Aorta (tissue), 5 donors: Measurements from ENCODE around the gene DHRS13. TPM values are rescaled to one million over a fixed set of nuclear protein-coding genes. Genes with fewer than 3 reads are reported as not detected.
A peak's percentile ranks its signal among the peaks of the same experiment; 100 is the strongest.
"Not testable (repeated sequence)": the region's sequence is repeated elsewhere in the genome, so short reads cannot be mapped to it uniquely, and the experiment has no call there.

Experiments
- ATAC-seq: fragments of 200-7000 bp; cut with Tn5 transposase; one replicate; pipeline ENCODE4 v1.9.1; 2022; ENCODE audit warnings: moderate library complexity; ENCODE audit not compliant: low FRiP score
- DNase-seq, 2 donors: peaks; one replicate each; pipeline ENCODE4 v3.0.0-alpha.2; 2020
- H3K27ac ChIP-seq, 2 donors: one replicate each; pipeline ENCODE4 v1.5.1; 2013; ENCODE audit warnings: low read length in 2 of 2, mild to moderate bottlenecking in 2 of 2, moderate library complexity in 2 of 2, control low read depth in 1 of 2, inconsistent platforms in 1 of 2, low read depth in 1 of 2
- H3K27me3 ChIP-seq, 2 donors: one replicate each; pipeline ENCODE4 v1.6.1; 2013; ENCODE audit warnings: control low read depth in 1 of 2, low read length in 1 of 2, mild to moderate bottlenecking in 1 of 2, moderate library complexity in 1 of 2; ENCODE audit not compliant: insufficient read depth in 2 of 2, control insufficient read depth in 1 of 2
- H3K36me3 ChIP-seq, 2 donors: one replicate each; pipeline ENCODE4 v1.6.1; 2013; ENCODE audit warnings: control low read depth in 1 of 2, low read length in 1 of 2, mild to moderate bottlenecking in 1 of 2; ENCODE audit not compliant: insufficient read depth in 2 of 2, control insufficient read depth in 1 of 2
- H3K4me1 ChIP-seq, 2 donors: one replicate each; pipeline ENCODE4 v1.6.1; 2013; ENCODE audit warnings: low read length in 2 of 2, control low read depth in 1 of 2, mild to moderate bottlenecking in 1 of 2, moderate library complexity in 1 of 2; ENCODE audit not compliant: insufficient read depth in 2 of 2, control insufficient read depth in 1 of 2
- H3K4me3 ChIP-seq, 2 donors: one replicate each; pipeline ENCODE4 v1.5.1; 2013; ENCODE audit warnings: low read length in 2 of 2, control low read depth in 1 of 2, mild to moderate bottlenecking in 1 of 2
- H3K9me3 ChIP-seq: one replicate; pipeline ENCODE4 v1.6.1; 2013; ENCODE audit warnings: mild to moderate bottlenecking, low read length; ENCODE audit not compliant: control insufficient read depth
- WGBS, 2 donors: extraction: QIAGEN DNeasy Blood & Tissue Kit; methylation state at CpG; one replicate each; pipeline ENCODE4 v1.1.7; 2013; 5-methylcytosine and 5-hydroxymethylcytosine counted together
- intact Hi-C, 2 donors: fragments of 100-400 bp; cut with DNase I; formaldehyde crosslinking; loops; one replicate each; pipeline versions ENCODE4 v1.14.2 to v1.15.0; 2022
- polyA plus RNA-seq, 2 donors: library from polyadenylated mRNA; stranded (reverse); fragments of 200-250 nt; gene quantifications; one replicate each; pipeline ENCODE4 v1.2.3, GENCODE V29; 2013
- total RNA-seq, 2 donors: library from RNA; stranded (reverse); fragmentation: NEBNext Ultra II Directional; extraction: Animal tissue kit (Norgen Biotek cat#: 25700); gene quantifications; one replicate each; pipeline ENCODE4 v1.2.1, GENCODE V29; 2021
- donor health status: healthy with polysubstance abuse.
- donor health status: Bipolar disorder and iron deficiency.
- donor health status: DM: no; HTN: no; CAD: no.
- donor health status: DM: no; HTN: no; CAD: no.
- donor health status: DM: yes; HTN: yes; CAD: no.

The DHRS13 gene
- total and polyA plus RNA-seq, 4 donors = 0.75 to 6.1 (median 3.5) TPM

DNA sequence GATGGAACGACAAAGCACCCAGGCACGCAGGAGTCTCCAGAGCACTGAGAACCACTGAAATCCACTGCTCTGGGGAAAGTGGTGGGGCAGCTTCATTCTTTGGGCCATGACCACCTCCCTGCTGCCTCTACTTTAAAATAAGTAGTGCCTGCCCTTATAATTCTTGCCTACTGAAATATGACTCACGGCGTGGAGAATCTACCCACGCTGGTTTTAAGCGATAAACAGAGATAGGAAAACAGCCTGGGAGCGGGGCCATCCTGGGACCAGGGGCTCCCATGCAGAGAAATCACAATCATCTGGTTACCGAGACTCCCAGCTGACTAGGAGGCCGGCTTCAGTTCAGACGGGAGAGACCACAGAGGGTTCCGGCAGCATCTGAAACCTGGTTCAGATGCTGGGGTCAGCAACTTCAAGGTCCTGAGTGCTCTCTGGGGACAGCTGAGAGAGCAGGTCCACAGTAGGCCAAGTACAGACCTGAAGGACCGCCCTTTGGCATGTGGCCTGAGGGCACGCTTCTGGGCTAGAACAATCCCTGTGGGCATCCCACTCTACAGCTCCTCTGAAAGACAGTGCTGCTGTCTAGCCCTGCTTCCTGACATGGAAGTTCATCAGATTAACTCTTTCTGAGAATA lies 8.6 kb upstream of the DHRS13 start:
- Histone ChIP-seq H3K27me3 (no peaks in the 10 kb centered on the region), H3K9me3 (no peaks in the 10 kb centered on the region), H3K27ac (no peak overlapping the region), H3K36me3 (peaks cover 3 to 21% of the 10 kb centered on the region in 2 donors), H3K4me1 (no peaks in the 10 kb centered on the region), H3K4me3 (no peak overlapping the region)
- DNase-seq = no peak
- no peak for ATAC-seq
- intact Hi-C loops = loop anchor here in 1 of 2 donors (5.0 kb wide), 1 partner anchor 36 kb away; no protein-coding TSS in a partner anchor
- 88 to 93% methylated on average over 13 of the region's 13 CpGs for WGBS, 2 donors

DNA sequence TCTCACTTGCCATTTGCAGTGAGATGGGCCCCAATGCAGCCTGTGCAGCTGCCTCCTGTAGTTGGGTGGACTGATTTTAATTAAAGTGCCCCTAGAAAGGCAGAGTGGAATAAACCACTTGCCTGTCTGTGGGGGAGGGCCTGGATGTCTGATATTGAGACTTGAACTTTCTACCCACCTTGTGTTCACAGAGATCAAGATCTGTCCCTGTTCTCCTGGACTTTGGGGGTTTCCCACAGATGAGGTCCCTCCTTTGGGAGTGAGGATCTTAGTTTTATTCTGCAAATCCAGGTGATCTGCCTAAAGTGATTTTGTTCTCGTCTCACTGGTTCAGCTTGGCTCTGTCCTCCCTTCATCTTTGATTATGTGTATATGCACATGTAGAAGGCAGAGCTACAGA lies 7.7 kb upstream of the DHRS13 start:
- ATAC-seq (no peak), DNase-seq (no peak)
- H3K27ac ChIP-seq = no peak overlapping the region
- no peak overlapping the region for H3K4me3 ChIP-seq
- 78 to 86% methylated on average over 1 of the region's 1 CpG for WGBS, 2 donors
- no peaks in the 10 kb centered on the region for H3K4me1 ChIP-seq
- no peaks in the 10 kb centered on the region for H3K27me3 ChIP-seq
- H3K9me3 ChIP-seq = no peaks in the 10 kb centered on the region
- intact Hi-C loops = loop anchor here in 1 of 2 donors (5.0 kb wide), 1 partner anchor 37 kb away; no protein-coding TSS in a partner anchor
- peaks cover 3 to 22% of the 10 kb centered on the region in 2 donors for H3K36me3 ChIP-seq

- Histone ChIP-seq H3K27ac (peak overlapping the region in 1 of 2 donors; percentile 72), H3K27me3 (no peaks in the 10 kb centered on the region), H3K36me3 (peaks cover 3 to 21% of the 10 kb centered on the region in 2 donors), H3K9me3 (no peaks in the 10 kb centered on the region), H3K4me1 (no peaks in the 10 kb centered on the region), H3K4me3 (no peak overlapping the region)
- peak; percentile 80 for ATAC-seq
- DNase-seq = no peak
- WGBS, 2 donors = 13 to 16% methylated on average over 6 of the region's 6 CpGs
- intact Hi-C loops = no loop called here
These were observed 5.8 kb upstream of the DHRS13 start for GRCh38 chr17:28908640-28909167.

- no peaks in the 10 kb centered on the region for H3K4me1 ChIP-seq
- H3K27me3 ChIP-seq = no peaks in the 10 kb centered on the region
- H3K4me3 ChIP-seq = no peak overlapping the region
- peaks cover 3 to 17% of the 10 kb centered on the region in 2 donors for H3K36me3 ChIP-seq
- no peak for DNase-seq
- WGBS, 2 donors = 64 to 67% methylated on average over 3 of the region's 3 CpGs
- no peak for ATAC-seq
- H3K9me3 ChIP-seq = no peaks in the 10 kb centered on the region
- intact Hi-C loops = no loop called here
- H3K27ac ChIP-seq = no peak overlapping the region
These were observed 5.0 kb upstream of the DHRS13 start for GRCh38 chr17:28907709-28908475.

- DNase-seq (no peak), ATAC-seq (no peak)
- Histone ChIP-seq H3K27me3 (no peaks in the 10 kb centered on the region), H3K27ac (no peak overlapping the region), H3K4me1 (no peaks in the 10 kb centered on the region), H3K4me3 (no peak overlapping the region), H3K36me3 (peaks cover 0 to 10% of the 10 kb centered on the region in 2 donors), H3K9me3 (no peaks in the 10 kb centered on the region)
- intact Hi-C loops = no loop called here
- WGBS, 2 donors = 76 to 77% methylated on average over 7 of the region's 7 CpGs
These were observed 4.0 kb upstream of the DHRS13 start for GRCh38 chr17:28906706-28907438.

- DNase-seq (no peak), ATAC-seq (no peak)
- WGBS, 2 donors = 53 to 71% methylated on average over 8 to 9 of the region's 9 CpGs
- Histone ChIP-seq H3K36me3 (peaks cover 0 to 7% of the 10 kb centered on the region in 2 donors), H3K27me3 (no peaks in the 10 kb centered on the region), H3K9me3 (no peaks in the 10 kb centered on the region), H3K4me3 (no peak overlapping the region), H3K27ac (no peak overlapping the region), H3K4me1 (no peaks in the 10 kb centered on the region)
- intact Hi-C loops = no loop called here
These were observed 3.4 kb upstream of the DHRS13 start for GRCh38 chr17:28906276-28906675.

GRCh38 chr17:28904800-28905199 lies 1.9 kb upstream of the DHRS13 start:
- intact Hi-C loops = loop anchor here (5.0 kb wide), 2 partner anchors 43 to 47 kb away; partner anchors contain the start of gene ERAL1 (in 1 of the 2)
- no peak overlapping the region for H3K27ac ChIP-seq
- peaks cover 0 to 1% of the 10 kb centered on the region in 2 donors for H3K36me3 ChIP-seq
- no peaks in the 10 kb centered on the region for H3K9me3 ChIP-seq
- WGBS, 2 donors = 56 to 66% methylated on average over 4 of the region's 4 CpGs
- no peak for ATAC-seq
- H3K4me1 ChIP-seq = no peaks in the 10 kb centered on the region
- no peak for DNase-seq
- no peak overlapping the region for H3K4me3 ChIP-seq
- H3K27me3 ChIP-seq = no peaks in the 10 kb centered on the region

GRCh38 chr17:28903546-28903841 lies 615 bp upstream of the DHRS13 start:
- intact Hi-C loops = loop anchor here (2.0 to 5.0 kb wide), 3 partner anchors 44 to 91 kb away; partner anchors contain the start of gene ERAL1 (in 1 of the 2)

More at GRCh38 chr17:28903546-28903841, 615 bp upstream of the DHRS13 start:
- H3K4me3 ChIP-seq, H3K27ac ChIP-seq, H3K4me1 ChIP-seq, H3K36me3 ChIP-seq, ATAC-seq, H3K27me3 ChIP-seq, DNase-seq, H3K9me3 ChIP-seq: not testable (repeated sequence)
- WGBS, 2 donors = 59% methylated on average over 5 of the region's 5 CpGs
